OCI-LY7 (cell line): ENCODE data around the gene FHIT. TPM values are rescaled to one million over a fixed set of nuclear protein-coding genes. Genes with fewer than 3 reads are reported as not detected.

ENCODE experiments used
- BruUV-seq: library from RNA; stranded (reverse); fragments of 400-500 nt; replicated peaks from 2 replicates; lab custom pipeline; 2021; lab: Mats Ljungman, UMichigan
- CTCF ChIA-PET: fragments of 300-600 bp; sonication (Branson Sonifier 250); formaldehyde crosslinking; loops from one replicate; lab custom pipeline; 2022; ENCODE audit warnings: antibody characterized with exemption; ENCODE audit not compliant: unreplicated experiment; lab: Charles Lee
- POLR2A ChIA-PET: fragments of 300-600 bp; sonication (Branson Sonifier 250); formaldehyde crosslinking; loops from one replicate; lab custom pipeline; 2022; ENCODE audit warnings: antibody characterized with exemption; lab: Charles Lee
- DNase-seq: peaks from one replicate; pipeline ENCODE4 v3.0.0-alpha.2; 2015; ENCODE audit warnings: low spot score
- H2AFZ ChIP-seq: fragments of 200-600 bp; sonication (generic), shearing (Covaris generic); 2 replicates; pipeline ENCODE4 v1.6.1; 2014; ENCODE audit warnings: mild to moderate bottlenecking, antibody characterized with exemption, low read length, moderate library complexity
- H3K27ac ChIP-seq: fragments of 200-600 bp; sonication (generic); 2 replicates; pipeline ENCODE4 v1.5.1; 2014; ENCODE audit warnings: mixed run types, low read depth, mild to moderate bottlenecking, moderate library complexity, low read length, inconsistent platforms; ENCODE audit not compliant: poor library complexity, severe bottlenecking
- H3K36me3 ChIP-seq: fragments of 200-600 bp; sonication (generic); 2 replicates; pipeline ENCODE4 v1.6.1; 2014; ENCODE audit warnings: mild to moderate bottlenecking, antibody characterized with exemption, low read length, moderate library complexity, mixed read lengths; ENCODE audit not compliant: insufficient read depth
- H3K4me1 ChIP-seq: fragments of 200-600 bp; sonication (generic); 2 replicates; pipeline ENCODE4 v1.5.1; 2014; ENCODE audit warnings: mild to moderate bottlenecking, low read length; ENCODE audit not compliant: insufficient read depth, poor library complexity, severe bottlenecking
- H3K4me2 ChIP-seq: fragments of 200-600 bp; sonication (generic); 2 replicates; pipeline ENCODE4 v1.6.1; 2014; ENCODE audit warnings: mild to moderate bottlenecking, low read length
- H3K4me3 ChIP-seq: fragments of 200-600 bp; sonication (generic); 2 replicates; pipeline ENCODE4 v1.5.1; 2014; ENCODE audit warnings: mild to moderate bottlenecking, low read depth, low read length; ENCODE audit not compliant: poor library complexity, severe bottlenecking
- H3K79me2 ChIP-seq: fragments of 200-600 bp; sonication (generic); 2 replicates; pipeline ENCODE4 v1.6.1; 2016; ENCODE audit warnings: low read depth, mild to moderate bottlenecking, low read length, moderate library complexity, mixed read lengths; ENCODE audit not compliant: insufficient read depth
- H3K9me2 ChIP-seq: fragments of 200-600 bp; sonication (generic); 2 replicates; pipeline ENCODE4 v1.6.1; 2016; ENCODE audit warnings: mild to moderate bottlenecking, low read length, mixed read lengths; ENCODE audit not compliant: insufficient read depth
- H3K9me3 ChIP-seq: fragments of 200-600 bp; sonication (generic); 2 replicates; pipeline ENCODE4 v1.6.1; 2014; ENCODE audit warnings: mild to moderate bottlenecking, mixed run types, low read length, mixed read lengths
- H4K20me1 ChIP-seq: fragments of 200-600 bp; sonication (generic); 2 replicates; pipeline ENCODE4 v1.6.1; 2014; ENCODE audit warnings: mild to moderate bottlenecking, antibody characterized with exemption, low read length, moderate library complexity, mixed read lengths; ENCODE audit not compliant: insufficient read depth
- CTCF ChIP-seq: fragments of 200-600 bp; sonication (generic); conservative IDR thresholded peaks from 2 replicates; pipeline ENCODE4 v1.5.1; 2014; ENCODE audit warnings: mild to moderate bottlenecking, antibody characterized with exemption, low read length, moderate library complexity, mixed read lengths
- EZH2phosphoT487 ChIP-seq: fragments of 200-600 bp; sonication (generic); IDR thresholded peaks from 2 replicates; pipeline ENCODE4 v1.6.1; 2018; ENCODE audit warnings: low read depth, borderline replicate concordance, mild to moderate bottlenecking, mixed run types, antibody characterized with exemption, low read length, moderate library complexity, mixed read lengths
- intact Hi-C: fragments of 100-400 bp; cut with micrococcal nuclease; formaldehyde crosslinking; loops from one replicate; pipeline ENCODE4 v1.10.0; 2022; ENCODE audit not compliant: unreplicated experiment
- total RNA-seq, 2 experiments: library from RNA; depleted of rRNA in 1 of 2; stranded (reverse); fragments of >200 nt in 1 of 2; shearing (Covaris generic) in 1 of 2; gene quantifications; 2 replicates each; pipeline ENCODE4 v1.2.3, GENCODE V29; 2014 to 2022

The FHIT gene
- total RNA-seq, 2 experiments from 2014 or later: 5.0 to 10.9 TPM

GRCh38 chr3:59862686-59863085 lies 1388.6 kb downstream of the FHIT start:
- Histone ChIP-seq H3K9me2 (no peaks in the 10 kb centered on the region), H3K36me3 (no peaks in the 10 kb centered on the region), H2AFZ (no peak overlapping the region), H3K9me3 (no peaks in the 10 kb centered on the region), H3K4me2 (no peak overlapping the region), H3K79me2 (no peaks in the 10 kb centered on the region), H4K20me1 (no peaks in the 10 kb centered on the region), H3K27ac (no peak overlapping the region), H3K4me1 (no peaks in the 10 kb centered on the region), H3K4me3 (no peak overlapping the region)
- CTCF ChIA-PET: no interaction called here
- no peak for TF ChIP-seq EZH2phosphoT487
- TF ChIP-seq CTCF: no peak
- no TSS peak for BruUV-seq
- POLR2A ChIA-PET: no interaction called here
- intact Hi-C loops: no loop called here
- DNase-seq: no peak

GRCh38 chr3:59857589-59858346 lies 1393.5 kb downstream of the FHIT start:
- no peaks in the 10 kb centered on the region for H3K36me3 ChIP-seq
- H3K79me2 ChIP-seq: no peaks in the 10 kb centered on the region
- ChIA-PET CTCF (no interaction called here), POLR2A (interaction anchor here (0.7 to 1.0 kb wide), 3 partner anchors 46 to 910 kb away, joined by 3 to 6 read pairs (median 5); no protein-coding TSS in a partner anchor)
- H3K9me2 ChIP-seq: no peaks in the 10 kb centered on the region
- H3K4me2 ChIP-seq: no peak overlapping the region
- H4K20me1 ChIP-seq: no peaks in the 10 kb centered on the region
- no TSS peak for BruUV-seq
- no peak overlapping the region for H3K27ac ChIP-seq
- H3K4me1 ChIP-seq: no peaks in the 10 kb centered on the region
- intact Hi-C loops: loop anchor here (1.0 to 5.0 kb wide), 3 partner anchors 282 to 645 kb away; no protein-coding TSS in a partner anchor
- no peak overlapping the region for H3K4me3 ChIP-seq
- DNase-seq: peak; percentile 78
- H3K9me3 ChIP-seq: no peaks in the 10 kb centered on the region
- peak; percentile 94 for TF ChIP-seq CTCF
- TF ChIP-seq EZH2phosphoT487: no peak
- H2AFZ ChIP-seq: no peak overlapping the region

- Histone ChIP-seq H3K9me3 (no peaks in the 10 kb centered on the region), H2AFZ (no peak overlapping the region), H3K36me3 (no peaks in the 10 kb centered on the region), H3K4me3 (no peak overlapping the region), H3K9me2 (no peaks in the 10 kb centered on the region), H3K27ac (no peak overlapping the region), H3K4me1 (no peaks in the 10 kb centered on the region), H3K79me2 (no peaks in the 10 kb centered on the region), H4K20me1 (no peaks in the 10 kb centered on the region), H3K4me2 (no peak overlapping the region)
- DNase-seq: no peak
- POLR2A ChIA-PET: interaction anchor here (1.0 kb wide), 1 partner anchor 46 kb away, joined by 6 read pairs; no protein-coding TSS in a partner anchor
- TF ChIP-seq EZH2phosphoT487: no peak
- no peak for TF ChIP-seq CTCF
- intact Hi-C loops: loop anchor here (1.0 to 5.0 kb wide), 3 partner anchors 282 to 644 kb away; no protein-coding TSS in a partner anchor
- BruUV-seq: no TSS peak
- CTCF ChIA-PET: no interaction called here
Observed at GRCh38 chr3:59856934-59857460, 1394.3 kb downstream of the FHIT start.
